GM23338 (cell line): Measurements from ENCODE around the gene SPZ1. TPM values are rescaled to one million over a fixed set of nuclear protein-coding genes. Genes with fewer than 3 reads are reported as not detected.

ENCODE experiments used
- ATAC-seq: fragments of 200-7000 bp; cut with Tn5 transposase; 3 replicates; pipeline ENCODE4 v1.9.1; 2020
- DNase-seq: peaks from one replicate; pipeline ENCODE4 v3.0.0-alpha.2; 2015; ENCODE audit warnings: low spot score
- H2AFZ ChIP-seq: fragments of 200-600 bp; sonication (generic); 2 replicates; pipeline ENCODE4 v1.8.0; 2016; ENCODE audit warnings: antibody characterized with exemption, mild to moderate bottlenecking, moderate library complexity
- H3F3A ChIP-seq: fragments of 200-600 bp; sonication (generic); replicated peaks from 2 replicates; pipeline ENCODE4 v1.8.0; 2017; ENCODE audit warnings: antibody characterized with exemption, mixed run types, low read depth
- H3K27ac ChIP-seq: fragments of 200-600 bp; sonication (generic); 2 replicates; pipeline ENCODE4 v1.6.1; 2016; ENCODE audit warnings: low read depth
- H3K27me3 ChIP-seq: fragments of 200-600 bp; sonication (generic); 2 replicates; pipeline ENCODE4 v1.8.0; 2016; ENCODE audit warnings: mild to moderate bottlenecking, mixed run types, moderate library complexity; ENCODE audit not compliant: insufficient read depth
- H3K36me3 ChIP-seq: fragments of 200-600 bp; sonication (generic); 2 replicates; pipeline ENCODE4 v1.8.0; 2016; ENCODE audit warnings: mild to moderate bottlenecking; ENCODE audit not compliant: insufficient read depth
- H3K4me1 ChIP-seq: fragments of 200-600 bp; sonication (generic); 2 replicates; pipeline ENCODE4 v1.8.0; 2016; ENCODE audit warnings: mild to moderate bottlenecking, moderate library complexity; ENCODE audit not compliant: insufficient read depth
- H3K4me2 ChIP-seq: fragments of 200-600 bp; sonication (generic); 2 replicates; pipeline ENCODE4 v1.7.1; 2017; ENCODE audit warnings: mixed run types
- H3K4me3 ChIP-seq: fragments of 200-600 bp; sonication (generic); 2 replicates; pipeline ENCODE4 v1.6.1; 2016; ENCODE audit warnings: mixed run types
- H3K79me2 ChIP-seq: fragments of 200-600 bp; sonication (generic); replicated peaks from 2 replicates; pipeline ENCODE4 v1.8.0; 2017; ENCODE audit warnings: mild to moderate bottlenecking; ENCODE audit not compliant: insufficient read depth
- H3K9me2 ChIP-seq: fragments of 200-600 bp; sonication (generic); 2 replicates; pipeline ENCODE4 v1.8.0; 2017; ENCODE audit not compliant: insufficient read depth
- H4K20me1 ChIP-seq: fragments of 200-600 bp; sonication (generic); replicated peaks from 2 replicates; pipeline ENCODE4 v1.8.0; 2017; ENCODE audit warnings: mild to moderate bottlenecking; ENCODE audit not compliant: insufficient read depth
- H3K27ac Mint-ChIP-seq: 2 replicates; pipeline ENCODE4 v1.8.0; 2020; ENCODE audit warnings: inconsistent platforms, mild to moderate bottlenecking, moderate library complexity, mixed read lengths
- H3K27me3 Mint-ChIP-seq: 3 replicates; pipeline ENCODE4 v1.8.0; 2022; ENCODE audit warnings: low read depth, mild to moderate bottlenecking, moderate library complexity, mixed read lengths, inconsistent platforms; ENCODE audit not compliant: insufficient read depth, poor library complexity
- H3K36me3 Mint-ChIP-seq: 3 replicates; pipeline ENCODE4 v1.8.0; 2021; ENCODE audit warnings: low read depth, mild to moderate bottlenecking, inconsistent platforms, moderate library complexity, mixed read lengths
- H3K4me1 Mint-ChIP-seq: 3 replicates; pipeline ENCODE4 v1.8.0; 2020; ENCODE audit warnings: mild to moderate bottlenecking, inconsistent platforms, mixed read lengths
- H3K4me3 Mint-ChIP-seq: 3 replicates; pipeline ENCODE4 v1.8.0; 2021; ENCODE audit warnings: moderate library complexity, mild to moderate bottlenecking, inconsistent platforms, mixed read lengths
- H3K9me3 Mint-ChIP-seq: 3 replicates; pipeline ENCODE4 v1.8.0; 2020; ENCODE audit warnings: moderate library complexity, mild to moderate bottlenecking, inconsistent platforms, mixed read lengths
- CREB1 ChIP-seq: fragments of 250-450 bp; sonication (Bioruptor Pico); IDR thresholded peaks from 2 replicates; pipeline ENCODE4 v1.5.0; 2020; ENCODE audit warnings: low read depth, mild to moderate bottlenecking, moderate library complexity
- EZH2 ChIP-seq: fragments of 200-600 bp; sonication (generic); IDR thresholded peaks from one replicate; pipeline ENCODE4 v1.8.0; 2017; ENCODE audit warnings: antibody characterized with exemption, mild to moderate bottlenecking, low read depth; ENCODE audit not compliant: unreplicated experiment
- EZH2phosphoT487 ChIP-seq: fragments of 200-600 bp; sonication (generic); IDR thresholded peaks from one replicate; pipeline ENCODE4 v1.8.1; 2018; ENCODE audit warnings: antibody characterized with exemption; ENCODE audit not compliant: unreplicated experiment
- JUNB ChIP-seq: IDR thresholded peaks from one replicate; pipeline ENCODE4 v1.6.1; 2016; ENCODE audit warnings: antibody characterized with exemption; ENCODE audit not compliant: unreplicated experiment
- NANOG ChIP-seq: IDR thresholded peaks from 2 replicates; pipeline ENCODE4 v1.6.1; 2016; ENCODE audit warnings: antibody characterized with exemption, borderline replicate concordance
- POLR2AphosphoS5 ChIP-seq: IDR thresholded peaks from 2 replicates; pipeline ENCODE4 v1.6.1; 2016; ENCODE audit warnings: antibody characterized with exemption, low read depth
- STAT1 ChIP-seq: IDR thresholded peaks from one replicate; pipeline ENCODE4 v1.6.1; 2016; ENCODE audit warnings: antibody characterized with exemption; ENCODE audit not compliant: unreplicated experiment
- ZNF114 ChIP-seq: fragments of 250-450 bp; sonication (Bioruptor Pico); IDR thresholded peaks from 2 replicates; pipeline ENCODE4 v1.5.0; 2020; ENCODE audit warnings: mild to moderate bottlenecking, moderate library complexity
- ZNF331 ChIP-seq: fragments of 250-450 bp; sonication (Bioruptor Pico); IDR thresholded peaks from 2 replicates; pipeline ENCODE4 v1.5.0; 2020; ENCODE audit warnings: low read depth, mild to moderate bottlenecking, moderate library complexity
- polyA plus RNA-seq: library from polyadenylated mRNA; unstranded; fragments of >200 nt; fragmentation: Nextera tagmentation; extraction: Ambion mirVana; gene quantifications from 2 replicates; pipeline ENCODE4 v1.2.1, GENCODE V29; 2016
- total RNA-seq: library from RNA; depleted of rRNA; stranded (reverse); fragments of >200 nt; shearing (Covaris generic); gene quantifications from 2 replicates; pipeline ENCODE4 v1.2.3, GENCODE V29; 2014
- TF ChIP-seq, protein P1 (sequence below): IDR thresholded peaks from one replicate; pipeline ENCODE4 v1.6.1; 2018; ENCODE audit warnings: antibody characterized with exemption; ENCODE audit not compliant: unreplicated experiment
- TF ChIP-seq, protein P2 (sequence below): IDR thresholded peaks from 2 replicates; pipeline ENCODE4 v1.6.1; 2016; ENCODE audit warnings: antibody characterized with exemption
- TF ChIP-seq, protein P3 (sequence below): fragments of 250-450 bp; sonication (Bioruptor Pico); IDR thresholded peaks from 2 replicates; pipeline ENCODE4 v1.5.0; 2020; ENCODE audit warnings: mild to moderate bottlenecking, moderate library complexity

The SPZ1 gene
- total and polyA plus RNA-seq, 2 experiments from 2014 or later = not detected

DNA sequence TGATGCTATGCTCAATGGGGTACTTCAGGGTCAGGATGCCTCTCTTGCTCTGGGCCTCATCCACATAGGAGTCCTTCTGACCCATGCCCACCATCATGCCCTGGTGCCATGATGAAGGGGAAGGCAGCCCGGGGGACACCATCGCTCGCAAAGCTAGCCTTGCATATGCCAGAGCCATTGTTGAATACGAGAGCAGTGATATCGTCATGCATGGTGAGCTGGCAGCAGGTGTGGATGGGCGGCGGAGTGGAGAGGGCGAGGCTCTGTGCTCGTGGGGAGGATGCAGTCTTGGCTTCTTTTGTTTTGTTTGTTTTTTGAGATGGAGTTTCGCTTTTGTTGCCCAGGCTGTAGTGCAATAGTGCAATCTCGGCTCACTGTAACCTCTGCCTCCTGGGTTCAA lies 17.2 kb upstream of the SPZ1 start:
- Mint-ChIP-seq H3K27me3 (no peaks in the 10 kb centered on the region), H3K27ac (no peak overlapping the region), H3K4me3 (no peak overlapping the region), H3K36me3 (peaks cover 11% of the 10 kb centered on the region), H3K4me1 (peaks cover 10% of the 10 kb centered on the region; the same call in 2 of the 3 replicates), H3K9me3 (peaks cover 25% of the 10 kb centered on the region)
- no peaks in the 10 kb centered on the region; the same call in 1 of the 2 replicates for H3K36me3 ChIP-seq
- peaks cover 15% of the 10 kb centered on the region for H3K4me1 ChIP-seq
- no peak overlapping the region for H3K27ac ChIP-seq
- no peaks in the 10 kb centered on the region for H3K9me2 ChIP-seq
- ATAC-seq (no peak), DNase-seq (no peak)
- no peaks in the 10 kb centered on the region for H3K79me2 ChIP-seq
- H3K27me3 ChIP-seq = no peaks in the 10 kb centered on the region
- no peak overlapping the region for H2AFZ ChIP-seq
- no peak overlapping the region for H3K4me2 ChIP-seq
- H4K20me1 ChIP-seq = no peaks in the 10 kb centered on the region
- TF ChIP-seq EZH2 = no peak
- TF ChIP-seq, protein P1, sequence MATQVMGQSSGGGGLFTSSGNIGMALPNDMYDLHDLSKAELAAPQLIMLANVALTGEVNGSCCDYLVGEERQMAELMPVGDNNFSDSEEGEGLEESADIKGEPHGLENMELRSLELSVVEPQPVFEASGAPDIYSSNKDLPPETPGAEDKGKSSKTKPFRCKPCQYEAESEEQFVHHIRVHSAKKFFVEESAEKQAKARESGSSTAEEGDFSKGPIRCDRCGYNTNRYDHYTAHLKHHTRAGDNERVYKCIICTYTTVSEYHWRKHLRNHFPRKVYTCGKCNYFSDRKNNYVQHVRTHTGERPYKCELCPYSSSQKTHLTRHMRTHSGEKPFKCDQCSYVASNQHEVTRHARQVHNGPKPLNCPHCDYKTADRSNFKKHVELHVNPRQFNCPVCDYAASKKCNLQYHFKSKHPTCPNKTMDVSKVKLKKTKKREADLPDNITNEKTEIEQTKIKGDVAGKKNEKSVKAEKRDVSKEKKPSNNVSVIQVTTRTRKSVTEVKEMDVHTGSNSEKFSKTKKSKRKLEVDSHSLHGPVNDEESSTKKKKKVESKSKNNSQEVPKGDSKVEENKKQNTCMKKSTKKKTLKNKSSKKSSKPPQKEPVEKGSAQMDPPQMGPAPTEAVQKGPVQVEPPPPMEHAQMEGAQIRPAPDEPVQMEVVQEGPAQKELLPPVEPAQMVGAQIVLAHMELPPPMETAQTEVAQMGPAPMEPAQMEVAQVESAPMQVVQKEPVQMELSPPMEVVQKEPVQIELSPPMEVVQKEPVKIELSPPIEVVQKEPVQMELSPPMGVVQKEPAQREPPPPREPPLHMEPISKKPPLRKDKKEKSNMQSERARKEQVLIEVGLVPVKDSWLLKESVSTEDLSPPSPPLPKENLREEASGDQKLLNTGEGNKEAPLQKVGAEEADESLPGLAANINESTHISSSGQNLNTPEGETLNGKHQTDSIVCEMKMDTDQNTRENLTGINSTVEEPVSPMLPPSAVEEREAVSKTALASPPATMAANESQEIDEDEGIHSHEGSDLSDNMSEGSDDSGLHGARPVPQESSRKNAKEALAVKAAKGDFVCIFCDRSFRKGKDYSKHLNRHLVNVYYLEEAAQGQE = no peak
- no peak for TF ChIP-seq ZNF114 (CRISPR knock-in tag)
- no peak for TF ChIP-seq NANOG
- no peak for TF ChIP-seq ZNF331
- TF ChIP-seq STAT1 = no peak
- TF ChIP-seq CREB1 = no peak
- TF ChIP-seq POLR2AphosphoS5 = no peak
- no peak for TF ChIP-seq JUNB
- TF ChIP-seq EZH2phosphoT487 = no peak
- peaks cover 7% of the 10 kb centered on the region; the same call in 1 of the 2 replicates for H3F3A ChIP-seq
- no peak overlapping the region for H3K4me3 ChIP-seq

GRCh38 chr5:80308526-80308925 lies 11.3 kb upstream of the SPZ1 start:
- Histone ChIP-seq H3K27me3 (no peaks in the 10 kb centered on the region), H3K4me1 (peaks cover 15% of the 10 kb centered on the region), H3K4me2 (no peak overlapping the region), H3K4me3 (no peak overlapping the region), H4K20me1 (no peaks in the 10 kb centered on the region), H3K36me3 (peaks cover 4% of the 10 kb centered on the region; the same call in 1 of the 2 replicates), H3K9me2 (no peaks in the 10 kb centered on the region), H2AFZ (peak overlapping the region; percentile 8; the same call in 1 of the 2 replicates), H3K79me2 (no peaks in the 10 kb centered on the region), H3K27ac (no peak overlapping the region), H3F3A (peaks cover 7% of the 10 kb centered on the region; the same call in 1 of the 2 replicates)
- peak; percentile 15 for DNase-seq
- peaks cover 36% of the 10 kb centered on the region for H3K9me3 Mint-ChIP-seq
- no peaks in the 10 kb centered on the region for H3K27me3 Mint-ChIP-seq
- no peak for ATAC-seq
- peaks cover 15% of the 10 kb centered on the region; the same call in 2 of the 3 replicates for H3K36me3 Mint-ChIP-seq
- H3K4me3 Mint-ChIP-seq = no peak overlapping the region
- H3K27ac Mint-ChIP-seq = no peak overlapping the region
- H3K4me1 Mint-ChIP-seq = peaks cover 10% of the 10 kb centered on the region; the same call in 2 of the 3 replicates
- no peak for TF ChIP-seq JUNB
- TF ChIP-seq, protein P2, sequence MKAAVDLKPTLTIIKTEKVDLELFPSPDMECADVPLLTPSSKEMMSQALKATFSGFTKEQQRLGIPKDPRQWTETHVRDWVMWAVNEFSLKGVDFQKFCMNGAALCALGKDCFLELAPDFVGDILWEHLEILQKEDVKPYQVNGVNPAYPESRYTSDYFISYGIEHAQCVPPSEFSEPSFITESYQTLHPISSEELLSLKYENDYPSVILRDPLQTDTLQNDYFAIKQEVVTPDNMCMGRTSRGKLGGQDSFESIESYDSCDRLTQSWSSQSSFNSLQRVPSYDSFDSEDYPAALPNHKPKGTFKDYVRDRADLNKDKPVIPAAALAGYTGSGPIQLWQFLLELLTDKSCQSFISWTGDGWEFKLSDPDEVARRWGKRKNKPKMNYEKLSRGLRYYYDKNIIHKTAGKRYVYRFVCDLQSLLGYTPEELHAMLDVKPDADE = no peak
- TF ChIP-seq, protein P3, sequence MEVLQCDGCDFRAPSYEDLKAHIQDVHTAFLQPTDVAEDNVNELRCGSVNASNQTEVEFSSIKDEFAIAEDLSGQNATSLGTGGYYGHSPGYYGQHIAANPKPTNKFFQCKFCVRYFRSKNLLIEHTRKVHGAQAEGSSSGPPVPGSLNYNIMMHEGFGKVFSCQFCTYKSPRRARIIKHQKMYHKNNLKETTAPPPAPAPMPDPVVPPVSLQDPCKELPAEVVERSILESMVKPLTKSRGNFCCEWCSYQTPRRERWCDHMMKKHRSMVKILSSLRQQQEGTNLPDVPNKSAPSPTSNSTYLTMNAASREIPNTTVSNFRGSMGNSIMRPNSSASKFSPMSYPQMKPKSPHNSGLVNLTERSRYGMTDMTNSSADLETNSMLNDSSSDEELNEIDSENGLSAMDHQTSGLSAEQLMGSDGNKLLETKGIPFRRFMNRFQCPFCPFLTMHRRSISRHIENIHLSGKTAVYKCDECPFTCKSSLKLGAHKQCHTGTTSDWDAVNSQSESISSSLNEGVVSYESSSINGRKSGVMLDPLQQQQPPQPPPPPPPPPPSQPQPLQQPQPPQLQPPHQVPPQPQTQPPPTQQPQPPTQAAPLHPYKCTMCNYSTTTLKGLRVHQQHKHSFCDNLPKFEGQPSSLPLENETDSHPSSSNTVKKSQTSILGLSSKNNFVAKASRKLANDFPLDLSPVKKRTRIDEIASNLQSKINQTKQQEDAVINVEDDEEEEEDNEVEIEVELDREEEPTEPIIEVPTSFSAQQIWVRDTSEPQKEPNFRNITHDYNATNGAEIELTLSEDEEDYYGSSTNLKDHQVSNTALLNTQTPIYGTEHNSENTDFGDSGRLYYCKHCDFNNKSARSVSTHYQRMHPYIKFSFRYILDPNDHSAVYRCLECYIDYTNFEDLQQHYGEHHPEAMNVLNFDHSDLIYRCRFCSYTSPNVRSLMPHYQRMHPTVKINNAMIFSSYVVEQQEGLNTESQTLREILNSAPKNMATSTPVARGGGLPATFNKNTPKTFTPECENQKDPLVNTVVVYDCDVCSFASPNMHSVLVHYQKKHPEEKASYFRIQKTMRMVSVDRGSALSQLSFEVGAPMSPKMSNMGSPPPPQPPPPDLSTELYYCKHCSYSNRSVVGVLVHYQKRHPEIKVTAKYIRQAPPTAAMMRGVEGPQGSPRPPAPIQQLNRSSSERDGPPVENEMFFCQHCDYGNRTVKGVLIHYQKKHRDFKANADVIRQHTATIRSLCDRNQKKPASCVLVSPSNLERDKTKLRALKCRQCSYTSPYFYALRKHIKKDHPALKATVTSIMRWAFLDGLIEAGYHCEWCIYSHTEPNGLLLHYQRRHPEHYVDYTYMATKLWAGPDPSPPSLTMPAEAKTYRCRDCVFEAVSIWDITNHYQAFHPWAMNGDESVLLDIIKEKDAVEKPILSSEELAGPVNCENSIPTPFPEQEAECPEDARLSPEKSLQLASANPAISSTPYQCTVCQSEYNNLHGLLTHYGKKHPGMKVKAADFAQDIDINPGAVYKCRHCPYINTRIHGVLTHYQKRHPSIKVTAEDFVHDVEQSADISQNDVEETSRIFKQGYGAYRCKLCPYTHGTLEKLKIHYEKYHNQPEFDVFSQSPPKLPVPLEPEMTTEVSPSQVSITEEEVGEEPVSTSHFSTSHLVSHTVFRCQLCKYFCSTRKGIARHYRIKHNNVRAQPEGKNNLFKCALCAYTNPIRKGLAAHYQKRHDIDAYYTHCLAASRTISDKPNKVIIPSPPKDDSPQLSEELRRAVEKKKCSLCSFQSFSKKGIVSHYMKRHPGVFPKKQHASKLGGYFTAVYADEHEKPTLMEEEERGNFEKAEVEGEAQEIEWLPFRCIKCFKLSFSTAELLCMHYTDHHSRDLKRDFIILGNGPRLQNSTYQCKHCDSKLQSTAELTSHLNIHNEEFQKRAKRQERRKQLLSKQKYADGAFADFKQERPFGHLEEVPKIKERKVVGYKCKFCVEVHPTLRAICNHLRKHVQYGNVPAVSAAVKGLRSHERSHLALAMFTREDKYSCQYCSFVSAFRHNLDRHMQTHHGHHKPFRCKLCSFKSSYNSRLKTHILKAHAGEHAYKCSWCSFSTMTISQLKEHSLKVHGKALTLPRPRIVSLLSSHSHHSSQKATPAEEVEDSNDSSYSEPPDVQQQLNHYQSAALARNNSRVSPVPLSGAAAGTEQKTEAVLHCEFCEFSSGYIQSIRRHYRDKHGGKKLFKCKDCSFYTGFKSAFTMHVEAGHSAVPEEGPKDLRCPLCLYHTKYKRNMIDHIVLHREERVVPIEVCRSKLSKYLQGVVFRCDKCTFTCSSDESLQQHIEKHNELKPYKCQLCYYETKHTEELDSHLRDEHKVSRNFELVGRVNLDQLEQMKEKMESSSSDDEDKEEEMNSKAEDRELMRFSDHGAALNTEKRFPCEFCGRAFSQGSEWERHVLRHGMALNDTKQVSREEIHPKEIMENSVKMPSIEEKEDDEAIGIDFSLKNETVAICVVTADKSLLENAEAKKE (CRISPR knock-in tag) = no peak
- no peak for TF ChIP-seq CREB1
